NCI-H524 treated with DMSO at 0.1 percent for 48 hours (cell line): ENCODE data around the gene ABCF2.

ENCODE experiments used
- DNase-seq: peaks from one replicate; lab custom pipeline; 2025; lab: John Stamatoyannopoulos, UW

Gene ABCF2

DNA sequence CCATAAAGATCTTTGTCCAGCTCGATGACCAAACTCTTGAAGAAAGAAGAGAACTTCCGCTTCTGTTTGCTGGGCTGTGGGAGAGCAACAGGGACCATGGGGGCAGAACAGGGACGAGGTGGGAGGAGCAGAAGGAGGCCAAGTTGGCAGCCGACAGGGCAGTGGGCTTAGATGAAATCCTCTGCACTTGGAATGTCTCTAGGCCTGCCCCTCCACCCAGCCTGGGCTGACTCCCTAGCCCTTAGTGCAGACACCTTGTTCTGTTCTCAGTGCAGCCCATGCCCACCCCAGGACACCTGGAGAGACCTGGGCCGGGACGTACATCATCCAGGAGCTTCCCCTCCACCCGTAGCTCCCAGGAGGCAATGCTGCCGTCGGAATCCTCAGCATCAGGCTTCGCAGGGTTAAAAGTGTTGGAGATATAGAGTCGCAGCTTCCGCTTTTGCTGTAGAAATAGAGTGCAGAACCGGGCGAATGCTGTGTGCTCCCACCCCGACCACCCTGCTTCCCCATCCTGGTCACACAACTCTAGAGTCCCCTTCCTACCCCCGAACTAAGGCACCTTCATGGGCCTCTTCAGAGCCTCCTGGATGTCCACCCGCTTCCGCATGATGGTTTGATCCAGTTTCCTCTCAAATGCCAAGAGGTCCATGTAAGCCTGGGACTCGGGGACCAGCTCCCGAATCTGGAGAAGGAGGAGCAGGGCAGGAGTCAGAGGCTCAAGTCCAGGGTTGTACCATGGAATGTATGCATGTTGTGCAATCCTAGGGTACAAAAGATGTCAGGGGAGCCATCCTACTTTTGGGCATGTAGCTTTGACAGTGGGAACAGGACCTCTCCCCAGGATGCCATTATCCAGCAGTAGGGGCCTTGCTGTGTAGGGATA is 15.4 kb upstream of the ABCF2 start:
- no peak for DNase-seq

DNA sequence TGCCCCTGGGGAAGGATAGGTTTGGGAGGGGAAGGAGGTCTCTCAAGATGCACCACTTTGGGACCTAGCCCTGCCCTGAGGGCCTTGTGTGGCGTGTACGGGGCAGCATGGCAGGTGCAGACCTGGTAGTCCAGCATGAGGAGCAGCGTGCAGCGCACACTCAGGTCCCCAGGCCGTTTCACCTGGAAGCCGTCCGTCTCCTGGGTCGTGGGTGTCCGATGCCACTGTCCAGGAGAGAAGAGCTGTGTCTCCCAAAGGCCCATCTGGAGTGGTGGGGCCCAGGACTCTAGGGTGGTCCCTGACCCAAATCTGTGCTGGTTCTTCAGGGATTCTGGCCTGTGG is 14.7 kb upstream of the ABCF2 start:
- no peak for DNase-seq

DNA sequence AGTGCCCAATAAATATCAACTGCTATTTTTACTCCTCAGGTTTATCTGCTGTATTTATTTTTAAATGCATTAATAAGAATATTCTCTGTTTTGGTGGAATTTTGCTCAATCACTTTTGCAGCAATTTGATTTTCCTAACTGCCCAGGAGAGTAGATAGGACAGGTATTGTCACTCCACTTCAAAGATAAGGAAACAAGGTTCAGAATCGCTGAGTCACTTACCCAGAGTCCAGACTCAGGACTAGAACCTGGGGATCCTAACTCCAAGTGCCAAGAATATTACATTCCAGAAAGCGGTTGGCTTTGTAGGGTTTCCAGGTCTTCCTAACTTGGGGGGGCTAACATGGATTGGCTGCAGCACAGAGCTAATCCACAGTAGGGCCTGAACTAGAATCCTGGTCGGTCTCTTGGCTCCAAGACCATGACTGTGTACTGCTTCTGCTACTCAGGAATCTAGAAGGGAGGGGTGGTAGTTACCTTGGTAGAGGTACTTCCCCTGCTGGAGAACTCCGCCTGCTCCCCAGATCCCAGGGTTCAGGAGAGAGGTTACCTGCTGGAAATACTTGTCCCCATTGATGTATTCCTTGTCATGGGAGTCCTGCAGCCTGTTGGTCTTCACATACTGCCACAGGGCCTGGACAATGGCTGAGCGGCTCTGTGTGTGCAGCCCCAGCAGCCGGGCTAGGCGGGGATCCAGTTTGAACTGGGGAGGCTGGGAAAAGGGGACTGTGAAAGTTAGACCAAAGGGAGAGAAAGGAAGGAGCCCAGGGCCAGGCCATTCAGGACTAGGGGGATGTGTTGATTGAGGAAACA is 14.1 kb upstream of the ABCF2 start:
- no peak for DNase-seq

DNA sequence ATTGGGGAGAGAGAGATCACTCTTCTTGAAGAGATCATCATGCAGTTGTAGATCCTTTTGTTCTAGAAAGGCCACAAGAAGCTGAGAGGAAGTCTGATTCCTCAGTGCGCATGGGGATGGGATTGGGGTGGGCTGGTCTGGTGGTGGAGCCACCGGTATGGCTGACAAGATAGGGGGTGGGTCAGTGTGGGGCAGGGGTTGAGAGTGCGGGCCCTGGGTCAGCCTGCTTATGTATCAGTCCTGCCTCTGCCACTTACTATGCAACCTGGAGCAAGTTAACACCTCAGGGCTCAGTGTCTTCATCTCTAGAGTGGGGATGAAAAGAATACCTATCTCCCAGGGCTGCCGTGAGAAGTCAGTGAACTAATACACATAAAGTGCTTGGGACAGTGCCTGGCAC is 13.5 kb upstream of the ABCF2 start:
- no peak for DNase-seq

DNA sequence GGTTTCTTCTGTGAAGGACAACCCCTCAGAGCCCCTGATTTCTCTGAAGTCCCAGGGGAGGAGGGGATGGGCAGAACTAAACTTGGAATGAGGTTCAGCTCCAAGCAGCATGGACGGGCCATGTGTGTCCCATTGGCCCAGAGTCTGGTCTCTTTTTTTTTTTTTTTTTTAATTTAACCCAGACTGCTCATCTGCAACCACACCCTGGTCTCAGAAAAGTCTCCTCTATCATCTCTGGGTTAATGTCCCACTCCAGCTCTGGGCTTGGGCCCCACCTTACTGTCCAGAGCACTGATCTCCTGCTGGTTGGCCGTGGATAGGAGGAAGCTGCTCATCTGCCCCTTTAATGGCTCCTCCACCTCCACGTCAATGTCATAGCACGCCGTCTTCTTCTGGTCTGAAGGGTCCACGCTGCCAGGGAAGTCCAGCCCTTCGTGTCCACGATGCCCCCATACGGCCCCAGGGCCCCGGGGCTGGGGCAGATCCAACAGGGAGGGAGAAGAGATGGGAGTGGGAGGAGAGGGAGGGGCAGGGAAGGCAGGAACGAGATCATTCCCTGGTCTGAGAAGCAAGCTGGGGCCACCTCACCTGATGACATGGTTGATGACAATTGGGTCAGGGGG is 12.9 kb upstream of the ABCF2 start:
- DNase-seq: no peak

DNA sequence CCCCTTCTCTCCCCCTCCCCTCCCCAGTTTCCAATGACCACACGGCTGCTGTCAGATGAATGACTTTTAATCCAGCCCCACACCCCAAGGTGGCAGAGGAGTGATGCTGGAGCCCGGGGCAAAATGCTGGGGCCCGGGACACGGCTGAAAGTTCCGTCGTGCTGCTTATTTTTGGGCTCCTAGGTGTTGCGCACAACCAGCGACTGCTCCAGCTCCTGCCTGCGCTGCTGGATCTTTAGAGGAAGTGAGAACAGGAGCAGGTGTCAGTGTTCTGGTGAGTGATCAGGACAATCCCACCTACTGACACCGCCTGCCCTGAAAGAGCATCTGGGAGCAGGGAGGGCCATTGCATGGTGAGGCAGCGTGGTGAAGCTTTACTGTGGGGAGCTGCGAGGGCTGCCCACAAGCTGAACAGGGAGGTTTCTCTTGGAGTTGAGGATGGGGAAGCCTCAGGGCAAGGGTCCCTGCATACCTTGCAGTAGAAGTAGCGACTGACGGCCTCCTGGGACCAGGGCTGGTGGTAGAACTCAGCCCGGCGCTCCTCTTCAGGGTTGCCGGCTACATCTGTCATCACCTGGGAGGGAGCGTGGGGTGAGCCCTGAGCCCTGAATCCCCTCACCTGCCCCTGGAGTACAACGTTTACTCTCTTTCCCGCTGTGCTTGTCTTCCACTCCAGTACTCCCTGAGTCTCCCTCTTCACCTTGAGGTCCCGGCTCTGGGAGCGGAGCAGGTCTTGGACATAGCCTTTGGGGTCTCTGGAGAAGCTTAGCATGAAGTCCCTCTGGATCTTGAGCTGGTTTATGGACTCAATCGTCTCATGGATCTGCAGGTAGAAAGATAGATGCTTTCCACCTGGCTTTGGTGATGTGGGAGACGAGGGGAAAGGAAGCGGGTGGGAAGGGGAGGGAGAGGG is 12.2 kb upstream of the ABCF2 start:
- DNase-seq: no peak

DNA sequence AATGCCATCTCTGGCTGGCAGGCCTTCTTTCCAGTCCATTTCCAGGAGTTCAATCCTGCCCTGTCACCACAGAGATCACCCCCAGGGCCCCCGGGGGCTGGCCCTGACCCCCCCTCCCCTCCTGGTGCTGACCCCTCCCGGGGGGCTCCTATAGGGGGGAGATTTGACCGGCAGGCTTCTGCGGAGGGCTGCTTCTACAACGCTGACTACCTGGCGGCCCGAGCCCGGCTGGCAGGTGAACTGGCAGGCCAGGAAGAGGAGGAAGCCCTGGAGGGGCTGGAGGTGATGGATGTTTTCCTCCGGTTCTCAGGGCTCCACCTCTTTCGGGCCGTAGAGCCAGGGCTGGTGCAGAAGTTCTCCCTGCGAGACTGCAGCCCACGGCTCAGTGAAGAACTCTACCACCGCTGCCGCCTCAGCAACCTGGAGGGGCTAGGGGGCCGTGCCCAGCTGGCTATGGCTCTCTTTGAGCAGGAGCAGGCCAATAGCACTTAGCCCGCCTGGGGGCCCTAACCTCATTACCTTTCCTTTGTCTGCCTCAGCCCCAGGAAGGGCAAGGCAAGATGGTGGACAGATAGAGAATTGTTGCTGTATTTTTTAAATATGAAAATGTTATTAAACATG is 11.3 kb upstream of the ABCF2 start:
- no peak for DNase-seq

DNA sequence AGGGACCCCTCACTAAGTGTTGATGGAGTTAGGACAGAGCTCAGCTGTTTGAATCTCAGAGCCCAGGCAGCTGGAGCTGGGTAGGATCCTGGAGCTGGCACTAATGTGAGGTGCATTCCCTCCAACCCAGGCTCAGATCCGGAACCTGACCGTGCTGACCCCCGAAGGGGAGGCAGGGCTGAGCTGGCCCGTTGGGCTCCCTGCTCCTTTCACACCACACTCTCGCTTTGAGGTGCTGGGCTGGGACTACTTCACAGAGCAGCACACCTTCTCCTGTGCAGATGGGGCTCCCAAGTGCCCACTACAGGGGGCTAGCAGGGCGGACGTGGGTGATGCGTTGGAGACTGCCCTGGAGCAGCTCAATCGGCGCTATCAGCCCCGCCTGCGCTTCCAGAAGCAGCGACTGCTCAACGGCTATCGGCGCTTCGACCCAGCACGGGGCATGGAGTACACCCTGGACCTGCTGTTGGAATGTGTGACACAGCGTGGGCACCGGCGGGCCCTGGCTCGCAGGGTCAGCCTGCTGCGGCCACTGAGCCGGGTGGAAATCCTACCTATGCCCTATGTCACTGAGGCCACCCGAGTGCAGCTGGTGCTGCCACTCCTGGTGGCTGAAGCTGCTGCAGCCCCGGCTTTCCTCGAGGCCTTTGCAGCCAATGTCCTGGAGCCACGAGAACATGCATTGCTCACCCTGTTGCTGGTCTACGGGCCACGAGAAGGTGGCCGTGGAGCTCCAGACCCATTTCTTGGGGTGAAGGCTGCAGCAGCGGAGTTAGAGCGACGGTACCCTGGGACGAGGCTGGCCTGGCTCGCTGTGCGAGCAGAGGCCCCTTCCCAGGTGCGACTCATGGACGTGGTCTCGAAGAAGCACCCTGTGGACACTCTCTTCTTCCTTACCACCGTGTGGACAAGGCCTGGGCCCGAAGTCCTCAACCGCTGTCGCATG is 10.5 kb upstream of the ABCF2 start:
- no peak for DNase-seq

DNA sequence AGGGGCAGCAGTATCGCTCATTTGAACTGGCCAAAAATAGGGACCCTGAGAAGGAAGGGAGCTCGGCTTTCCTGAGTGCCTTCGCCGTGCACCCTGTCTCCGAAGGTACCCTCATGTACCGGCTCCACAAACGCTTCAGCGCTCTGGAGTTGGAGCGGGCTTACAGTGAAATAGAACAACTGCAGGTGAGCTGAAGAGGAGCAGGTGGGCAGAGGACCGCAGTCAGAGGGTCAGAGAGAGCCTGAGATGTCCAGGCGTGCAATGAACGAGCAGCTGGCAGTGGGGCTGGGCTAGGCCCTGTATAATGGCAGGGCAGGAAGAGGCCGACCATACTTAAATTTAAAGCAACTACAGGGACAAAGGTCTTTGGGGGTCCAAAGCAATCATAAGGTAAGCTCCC is 9.4 kb upstream of the ABCF2 start:
- no peak for DNase-seq

DNA sequence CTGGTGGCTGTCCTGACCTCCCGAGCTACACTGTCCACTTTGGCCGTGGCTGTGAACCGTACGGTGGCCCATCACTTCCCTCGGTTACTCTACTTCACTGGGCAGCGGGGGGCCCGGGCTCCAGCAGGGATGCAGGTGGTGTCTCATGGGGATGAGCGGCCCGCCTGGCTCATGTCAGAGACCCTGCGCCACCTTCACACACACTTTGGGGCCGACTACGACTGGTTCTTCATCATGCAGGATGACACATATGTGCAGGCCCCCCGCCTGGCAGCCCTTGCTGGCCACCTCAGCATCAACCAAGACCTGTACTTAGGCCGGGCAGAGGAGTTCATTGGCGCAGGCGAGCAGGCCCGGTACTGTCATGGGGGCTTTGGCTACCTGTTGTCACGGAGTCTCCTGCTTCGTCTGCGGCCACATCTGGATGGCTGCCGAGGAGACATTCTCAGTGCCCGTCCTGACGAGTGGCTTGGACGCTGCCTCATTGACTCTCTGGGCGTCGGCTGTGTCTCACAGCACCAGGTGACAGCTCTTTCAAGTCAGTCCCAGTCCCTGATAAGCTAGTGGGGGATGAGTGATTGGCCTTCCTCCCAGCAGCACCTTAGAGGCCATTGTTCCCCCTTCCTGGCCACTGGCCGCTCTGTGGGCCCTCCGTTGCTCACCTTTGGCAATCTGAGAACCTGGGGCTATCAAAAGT is 8.2 kb upstream of the ABCF2 start:
- no peak for DNase-seq

DNA sequence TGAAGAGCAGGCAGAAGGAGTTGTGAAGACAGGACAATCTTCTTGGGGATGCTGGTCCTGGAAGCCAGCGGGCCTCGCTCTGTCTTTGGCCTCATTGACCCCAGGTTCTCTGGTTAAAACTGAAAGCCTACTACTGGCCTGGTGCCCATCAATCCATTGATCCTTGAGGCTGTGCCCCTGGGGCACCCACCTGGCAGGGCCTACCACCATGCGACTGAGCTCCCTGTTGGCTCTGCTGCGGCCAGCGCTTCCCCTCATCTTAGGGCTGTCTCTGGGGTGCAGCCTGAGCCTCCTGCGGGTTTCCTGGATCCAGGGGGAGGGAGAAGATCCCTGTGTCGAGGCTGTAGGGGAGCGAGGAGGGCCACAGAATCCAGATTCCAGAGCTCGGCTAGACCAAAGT is 6.8 kb upstream of the ABCF2 start:
- no peak for DNase-seq

DNA sequence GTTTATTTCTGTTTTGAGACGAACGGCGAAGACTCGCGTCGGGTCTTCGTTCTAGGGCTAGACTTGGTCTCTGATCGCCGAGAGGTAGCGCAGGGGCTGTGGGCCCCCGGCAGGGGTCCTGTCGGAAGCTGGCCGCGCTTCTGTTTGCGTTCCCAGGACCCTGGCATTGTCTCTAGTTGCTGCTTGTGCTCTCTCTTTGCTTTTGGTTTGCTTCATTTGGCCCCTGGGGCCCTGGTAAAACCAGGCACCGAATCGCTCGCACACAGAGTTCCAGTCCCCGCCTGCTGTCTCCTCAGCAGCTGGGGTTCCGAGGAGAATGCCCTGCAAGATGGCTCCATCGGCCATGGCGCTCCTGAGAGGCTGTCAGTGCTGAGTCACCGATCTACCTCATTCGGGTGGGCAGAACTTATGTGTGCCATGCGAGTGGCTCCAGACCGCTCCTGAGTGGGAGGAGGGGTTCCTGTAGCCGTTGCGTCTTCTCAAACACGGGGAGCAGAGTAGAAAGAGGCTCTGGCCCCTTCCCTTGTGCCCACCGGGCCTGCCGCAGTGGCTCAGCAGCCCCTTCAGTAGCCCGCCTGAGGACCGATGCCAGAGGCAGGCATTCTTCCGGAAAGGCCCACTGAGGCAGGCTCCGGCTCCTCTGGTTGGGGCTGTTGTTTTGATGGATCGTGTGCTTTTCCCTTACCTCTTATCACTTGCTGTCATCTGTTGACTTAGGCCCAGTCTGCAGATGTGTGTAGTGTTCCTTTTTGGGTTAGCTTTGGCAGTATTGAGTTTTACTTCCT is 6.1 kb upstream of the ABCF2 start:
- no peak for DNase-seq

DNA sequence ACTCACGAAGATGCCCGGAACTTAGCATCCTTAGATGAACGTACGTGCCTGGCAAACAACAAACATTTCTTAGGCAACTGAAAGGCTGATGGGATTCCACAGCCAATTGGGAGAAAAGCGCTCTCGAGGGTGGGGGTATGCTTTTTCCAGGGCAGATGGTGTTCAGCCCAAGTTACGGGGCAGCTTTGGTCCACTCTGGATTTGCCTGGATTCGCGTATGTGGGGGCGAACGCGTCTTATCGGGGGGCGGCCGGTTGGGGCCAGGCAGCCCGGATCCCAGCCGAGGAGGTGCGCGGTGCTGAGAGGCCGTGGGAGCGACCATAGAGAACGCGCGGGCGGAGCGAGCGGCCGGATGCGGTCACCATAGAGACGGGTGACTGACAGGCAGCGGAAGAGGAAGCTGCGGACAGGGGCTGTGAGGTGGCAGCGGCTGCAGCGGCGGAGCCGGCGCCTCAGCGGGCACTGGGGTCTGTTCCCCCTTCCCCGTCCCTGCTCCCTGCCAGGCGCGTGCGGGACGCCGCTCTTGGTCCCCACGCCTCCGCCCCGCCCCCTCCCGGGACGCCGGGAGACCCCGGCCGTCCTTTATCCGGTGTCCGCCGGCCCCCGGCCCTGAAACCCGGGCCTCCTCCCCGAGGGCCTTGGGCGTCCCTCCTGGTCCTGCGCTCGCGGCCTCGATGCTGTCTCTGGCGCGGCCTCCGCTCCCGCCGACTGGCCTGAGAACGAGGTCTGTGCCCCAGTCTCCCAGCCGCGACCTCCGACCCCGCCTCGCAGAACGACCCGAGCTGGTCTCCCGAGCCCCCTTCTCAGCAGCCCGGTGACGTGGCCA is 5.3 kb upstream of the ABCF2 start, which contains the start of gene CHPF2:
TSS of gene CHPF2 (plus strand) at position 393 of the 826 bp plus-strand sequence. CDS start 1,529 bp downstream, outside the sequence.
- DNase-seq: peak; percentile 24

DNA sequence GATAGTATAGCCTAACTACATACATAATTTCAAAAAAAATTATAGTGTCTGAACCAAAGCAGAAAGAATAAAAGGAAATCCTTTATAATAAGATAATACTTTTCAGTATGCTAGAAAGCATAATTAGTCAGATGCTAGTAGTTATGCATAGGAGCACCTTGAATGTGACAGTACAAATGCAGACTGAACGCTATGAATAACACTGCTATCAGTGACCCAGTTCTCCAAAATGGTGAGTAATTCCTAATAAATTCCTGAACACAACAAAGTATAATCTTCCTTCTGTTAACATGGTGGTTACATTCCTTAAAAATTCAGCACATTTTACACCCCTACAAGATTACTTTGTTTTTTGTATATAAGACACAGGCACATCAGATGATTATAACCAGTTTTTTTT is 4.1 kb upstream of the ABCF2 start:
- no peak for DNase-seq

DNA sequence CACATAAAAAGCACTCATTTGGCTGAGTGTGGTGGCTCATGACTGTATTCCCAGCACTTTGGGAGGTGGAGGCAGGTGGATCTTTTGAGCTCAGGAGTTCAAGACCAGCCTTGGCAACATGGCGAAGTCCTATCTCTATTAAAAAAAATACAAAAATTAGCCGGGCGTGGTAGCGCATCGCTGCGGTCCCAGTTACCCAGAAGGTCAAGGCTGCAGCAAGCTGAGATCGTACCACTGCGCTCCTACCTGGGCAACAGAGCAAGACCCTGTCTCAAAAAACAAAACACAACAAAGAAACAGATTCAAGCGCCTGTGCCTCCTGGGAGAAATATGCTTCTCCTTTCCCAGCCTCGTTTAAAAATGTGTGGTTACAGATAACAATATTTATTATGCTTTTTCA is 2.2 kb upstream of the ABCF2 start:
- DNase-seq: no peak

DNA sequence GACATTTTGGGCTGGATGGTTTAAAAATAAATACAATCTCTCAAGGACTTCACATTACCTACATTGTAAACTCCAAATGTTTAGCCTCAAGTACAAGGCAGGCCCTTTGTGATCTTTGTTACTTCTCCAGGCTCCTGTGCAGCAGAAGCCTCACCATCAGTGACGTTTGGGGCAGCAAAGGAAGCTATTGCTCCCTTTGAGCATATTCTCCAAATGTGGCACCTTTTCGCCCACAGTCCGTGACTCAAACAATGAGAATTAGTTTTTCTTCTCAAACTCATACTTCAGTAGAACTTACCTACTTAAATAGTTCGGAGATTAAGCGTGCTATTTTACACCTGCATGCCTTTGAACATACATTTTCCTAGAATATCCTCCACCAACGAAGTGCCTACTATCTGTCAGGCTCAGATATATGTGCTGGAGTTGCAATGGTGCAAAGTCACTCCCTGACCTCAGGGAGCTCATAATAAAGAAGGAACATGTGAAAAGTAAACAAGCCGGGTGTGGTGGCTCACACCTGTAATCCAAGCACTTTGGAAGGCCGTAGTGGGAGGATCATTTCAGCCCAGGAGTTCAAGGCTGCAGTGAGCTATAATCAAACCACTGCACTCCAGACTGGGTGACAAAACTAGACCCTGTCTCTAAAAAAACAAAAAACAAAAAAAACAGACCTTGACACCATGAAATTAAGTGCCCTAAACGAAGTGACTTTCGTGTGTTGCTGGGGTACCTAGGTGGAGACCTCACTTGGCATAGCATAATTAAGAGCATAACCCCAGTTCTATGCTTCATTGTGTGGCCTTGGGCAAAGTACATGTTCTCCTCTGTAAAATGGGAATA is 1.2 kb upstream of the ABCF2 start:
- DNase-seq: no peak

DNA sequence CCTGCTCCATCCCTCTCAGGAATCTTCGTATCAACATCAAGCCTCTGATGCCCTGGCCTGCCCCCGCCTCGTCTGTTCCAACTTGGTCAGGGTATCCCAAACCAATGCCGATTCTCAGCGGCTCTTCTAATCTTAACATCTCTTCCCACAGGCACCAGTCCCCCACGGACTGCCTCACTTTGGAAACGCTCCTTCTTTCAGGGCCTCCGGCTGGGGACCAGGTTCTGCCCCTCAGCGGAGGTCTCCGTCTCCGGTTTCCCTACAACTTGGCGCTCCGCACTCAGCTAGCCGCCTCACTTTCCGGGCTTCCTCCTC is 488 bp downstream of the ABCF2 start:
- DNase-seq: no peak
